Bronchial epithelial cell (primary cell): ENCODE measurements around the gene RARS2. TPM values are rescaled to one million over a fixed set of nuclear protein-coding genes. Genes with fewer than 3 reads are reported as not detected.
"Not testable (repeated sequence)": the region's sequence is repeated elsewhere in the genome, so short reads cannot be mapped to it uniquely, and the experiment has no call there.

Source experiments
- DNase-seq: peaks from one replicate; pipeline ENCODE4 v3.0.0-alpha.2; 2010; ENCODE audit warnings: low read depth
- FAIRE-seq: peaks from 2 replicates; lab custom pipeline; 2011; peaks lifted over from hg19 to GRCh38; lab: Jason Lieb, UNC
- H3K27me3 ChIP-seq: 2 replicates; pipeline ENCODE4 v1.5.1; 2011; ENCODE audit warnings: low read length; ENCODE audit not compliant: control insufficient read depth, insufficient read depth
- H3K36me3 ChIP-seq: 2 replicates; pipeline ENCODE4 v1.5.1; 2011; ENCODE audit warnings: low read length; ENCODE audit not compliant: control insufficient read depth, insufficient read depth
- H3K4me3 ChIP-seq: 2 replicates; pipeline ENCODE4 v1.5.1; 2011; ENCODE audit warnings: mild to moderate bottlenecking, low read depth, low read length, control low read depth
- CTCF ChIP-seq: IDR thresholded peaks from 2 replicates; pipeline ENCODE4 v1.5.1; 2011; ENCODE audit warnings: mild to moderate bottlenecking, moderate library complexity, low read length, control low read depth, inconsistent platforms; ENCODE audit not compliant: insufficient read depth, severe bottlenecking
- total RNA-seq: library from RNA; depleted of rRNA; stranded (reverse); fragments of >200 nt; gene quantifications from 2 replicates; pipeline ENCODE4 v1.2.1, GENCODE V29; 2014

RARS2 gene
- total RNA-seq, 1 donor from 2014 or later, result 28.4 TPM

GRCh38 chr6:87630746-87631145 lies 41.0 kb upstream of the RARS2 start:
- no peak for TF ChIP-seq CTCF
- H3K4me3 ChIP-seq, result no peak overlapping the region
- FAIRE-seq, result no peak
- no peak for DNase-seq
- H3K36me3 ChIP-seq, result peaks cover 1% of the 10 kb centered on the region
- no peaks in the 10 kb centered on the region for H3K27me3 ChIP-seq

GRCh38 chr6:87628881-87629280 lies 39.1 kb upstream of the RARS2 start:
- FAIRE-seq, result no peak
- DNase-seq, result no peak
- no peak for TF ChIP-seq CTCF
- Histone ChIP-seq H3K27me3 (no peaks in the 10 kb centered on the region), H3K4me3 (no peak overlapping the region), H3K36me3 (no peaks in the 10 kb centered on the region)

- TF ChIP-seq CTCF, result no peak
- no peaks in the 10 kb centered on the region for H3K36me3 ChIP-seq
- H3K4me3 ChIP-seq, result no peak overlapping the region
- no peak for FAIRE-seq
- DNase-seq, result no peak
- no peaks in the 10 kb centered on the region for H3K27me3 ChIP-seq
These were observed 38.6 kb upstream of the RARS2 start for GRCh38 chr6:87628424-87628823.

GRCh38 chr6:87623248-87623647 lies 33.5 kb upstream of the RARS2 start:
- Histone ChIP-seq H3K4me3 (no peak overlapping the region), H3K36me3 (no peaks in the 10 kb centered on the region), H3K27me3 (no peaks in the 10 kb centered on the region)
- no peak for TF ChIP-seq CTCF
- no peak for DNase-seq
- no peak for FAIRE-seq

- no peak for TF ChIP-seq CTCF
- H3K27me3 ChIP-seq, result no peaks in the 10 kb centered on the region
- no peak for DNase-seq
- H3K36me3 ChIP-seq, result peaks cover 4% of the 10 kb centered on the region
- no peak overlapping the region for H3K4me3 ChIP-seq
- no peak for FAIRE-seq
These were observed 28.7 kb upstream of the RARS2 start for GRCh38 chr6:87618531-87618930.

GRCh38 chr6:87617405-87617804 lies 27.6 kb upstream of the RARS2 start:
- peaks cover 4% of the 10 kb centered on the region for H3K36me3 ChIP-seq
- DNase-seq (no peak), FAIRE-seq (no peak)
- no peaks in the 10 kb centered on the region for H3K27me3 ChIP-seq
- no peak for TF ChIP-seq CTCF
- no peak overlapping the region for H3K4me3 ChIP-seq

- not testable (repeated sequence) for FAIRE-seq, H3K36me3 ChIP-seq
These were observed 23.2 kb upstream of the RARS2 start for GRCh38 chr6:87613018-87613417.

More at GRCh38 chr6:87613018-87613417, 23.2 kb upstream of the RARS2 start:
- not testable (repeated sequence) for DNase-seq, H3K27me3 ChIP-seq, H3K4me3 ChIP-seq
